ENCODE measurements around the gene RPS6KA5. TPM values are rescaled to one million over a fixed set of nuclear protein-coding genes. Genes with fewer than 3 reads are reported as not detected.

Gene RPS6KA5
- total and polyA plus RNA-seq, 8 donors = 1.6 to 25.0 (median 8.5) TPM

DNA sequence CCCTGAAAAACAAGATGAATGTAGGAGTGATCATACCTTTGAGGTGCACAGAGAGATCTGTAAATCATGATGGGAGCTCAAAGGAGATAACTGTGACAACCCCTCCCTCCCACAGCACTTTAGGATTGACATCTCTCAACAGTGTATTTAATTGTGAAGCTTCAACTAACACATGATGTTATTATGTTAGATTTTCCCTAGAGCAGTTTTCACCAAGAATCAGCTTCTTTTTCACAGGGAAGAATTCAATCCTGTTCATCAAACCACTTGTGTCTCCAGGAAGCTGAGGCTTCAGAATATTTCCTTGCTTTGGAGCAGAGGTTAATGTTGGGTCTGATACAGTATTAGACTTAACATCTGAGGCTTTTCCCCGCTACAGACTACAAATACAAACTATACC lies 11.8 kb downstream of the RPS6KA5 start:
- H3K4me3 ChIP-seq = no peak overlapping the region
- 86 to 100% (median 91%) methylated on average over 1 of the region's 1 CpG for WGBS, 5 donors
- DNase-seq = no peak
- H3K9me3 ChIP-seq = no peaks in the 10 kb centered on the region
- H3K27ac ChIP-seq = no peak overlapping the region
- no peak for TF ChIP-seq EP300 (IDR thresholded peaks at IDR 0.05)
- TF ChIP-seq, protein P1, sequence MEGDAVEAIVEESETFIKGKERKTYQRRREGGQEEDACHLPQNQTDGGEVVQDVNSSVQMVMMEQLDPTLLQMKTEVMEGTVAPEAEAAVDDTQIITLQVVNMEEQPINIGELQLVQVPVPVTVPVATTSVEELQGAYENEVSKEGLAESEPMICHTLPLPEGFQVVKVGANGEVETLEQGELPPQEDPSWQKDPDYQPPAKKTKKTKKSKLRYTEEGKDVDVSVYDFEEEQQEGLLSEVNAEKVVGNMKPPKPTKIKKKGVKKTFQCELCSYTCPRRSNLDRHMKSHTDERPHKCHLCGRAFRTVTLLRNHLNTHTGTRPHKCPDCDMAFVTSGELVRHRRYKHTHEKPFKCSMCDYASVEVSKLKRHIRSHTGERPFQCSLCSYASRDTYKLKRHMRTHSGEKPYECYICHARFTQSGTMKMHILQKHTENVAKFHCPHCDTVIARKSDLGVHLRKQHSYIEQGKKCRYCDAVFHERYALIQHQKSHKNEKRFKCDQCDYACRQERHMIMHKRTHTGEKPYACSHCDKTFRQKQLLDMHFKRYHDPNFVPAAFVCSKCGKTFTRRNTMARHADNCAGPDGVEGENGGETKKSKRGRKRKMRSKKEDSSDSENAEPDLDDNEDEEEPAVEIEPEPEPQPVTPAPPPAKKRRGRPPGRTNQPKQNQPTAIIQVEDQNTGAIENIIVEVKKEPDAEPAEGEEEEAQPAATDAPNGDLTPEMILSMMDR (IDR thresholded peaks at IDR 0.05) = no peak
- TF ChIP-seq POLR2AphosphoS5 (IDR thresholded peaks at IDR 0.05) = no peak
- no peak for TF ChIP-seq POLR2A (IDR thresholded peaks at IDR 0.05)
- no peaks in the 10 kb centered on the region for H3K27me3 ChIP-seq
- peaks cover 0 to 34% (median 14%) of the 10 kb centered on the region in 4 donors for H3K4me1 ChIP-seq
- intact Hi-C loops (cut with DNase I; ENCODE audit: low total_unique reads) = loop anchor here (10.0 kb wide), 1 partner anchor 134 kb away; no protein-coding TSS in a partner anchor
- H3K36me3 ChIP-seq = no peaks in the 10 kb centered on the region

DNA sequence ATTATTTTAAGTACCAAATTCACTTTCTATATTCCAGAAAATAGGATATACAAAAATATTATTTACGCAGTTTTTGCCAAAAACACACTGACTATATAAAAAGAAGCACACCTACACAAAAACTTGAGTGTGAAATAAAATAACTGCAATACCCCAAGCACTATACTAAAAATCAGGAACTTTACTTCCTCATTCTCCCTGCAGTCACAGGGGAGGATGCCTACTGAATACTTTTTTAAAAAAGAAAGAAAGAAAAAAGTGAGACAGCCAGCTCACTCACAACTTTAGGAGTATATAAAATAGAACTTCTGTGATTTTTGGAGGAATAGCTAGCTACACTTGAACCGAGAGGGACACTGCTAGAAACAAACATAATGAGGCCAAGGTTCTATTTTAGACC lies 12.2 kb downstream of the RPS6KA5 start:
- Histone ChIP-seq H3K9me3 (no peaks in the 10 kb centered on the region), H3K4me1 (peaks cover 0 to 34% (median 14%) of the 10 kb centered on the region in 4 donors), H3K27ac (no peak overlapping the region), H3K4me3 (no peak overlapping the region), H3K36me3 (no peaks in the 10 kb centered on the region), H3K27me3 (no peaks in the 10 kb centered on the region)
- TF ChIP-seq, protein P1 (IDR thresholded peaks at IDR 0.05) = no peak
- TF ChIP-seq EP300 (IDR thresholded peaks at IDR 0.05) = no peak
- TF ChIP-seq POLR2A (IDR thresholded peaks at IDR 0.05) = no peak
- TF ChIP-seq POLR2AphosphoS5 (IDR thresholded peaks at IDR 0.05) = no peak
- 80 to 99% (median 93%) methylated on average over 2 of the region's 2 CpGs for WGBS, 5 donors
- DNase-seq = no peak
- intact Hi-C loops (cut with DNase I; ENCODE audit: low total_unique reads) = loop anchor here (10.0 kb wide), 1 partner anchor 133 kb away; no protein-coding TSS in a partner anchor

DNA sequence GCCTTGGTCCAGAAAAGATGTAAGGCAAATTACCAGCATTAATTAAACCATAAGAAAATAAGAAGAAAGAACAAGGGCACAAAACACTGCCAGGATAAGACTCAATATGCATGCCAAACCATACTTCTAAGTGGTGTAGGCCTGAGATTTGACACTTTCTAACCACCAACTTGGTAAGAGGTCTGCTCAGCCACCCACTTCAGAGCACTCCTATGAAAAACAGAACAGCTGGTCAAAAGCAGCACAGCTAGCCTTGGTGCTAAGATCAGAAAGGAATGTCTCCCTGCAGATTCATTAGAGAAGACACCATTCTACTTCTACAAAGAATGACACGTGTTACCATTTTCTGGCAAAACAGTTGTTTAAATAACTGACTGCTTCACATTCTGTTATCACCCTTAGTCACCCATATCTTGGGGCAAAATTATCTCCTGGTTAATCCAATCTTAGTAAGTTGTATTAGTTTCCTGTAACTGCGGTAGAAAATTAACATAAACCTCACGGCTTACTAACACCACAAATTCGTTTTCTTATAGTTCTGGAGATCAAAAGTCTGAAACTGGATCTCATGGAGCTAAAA lies 13.2 kb downstream of the RPS6KA5 start:
- Histone ChIP-seq H3K27ac (no peak overlapping the region), H3K9me3 (no peaks in the 10 kb centered on the region), H3K27me3 (no peaks in the 10 kb centered on the region), H3K4me1 (peaks cover 0 to 38% (median 15%) of the 10 kb centered on the region in 4 donors), H3K4me3 (no peak overlapping the region), H3K36me3 (no peaks in the 10 kb centered on the region)
- no peak for TF ChIP-seq POLR2A (IDR thresholded peaks at IDR 0.05)
- WGBS, 5 donors = 47 to 70% (median 51%) methylated on average over 4 of the region's 4 CpGs
- no peak for DNase-seq
- intact Hi-C loops (cut with DNase I; ENCODE audit: low total_unique reads) = loop anchor here (10.0 kb wide), 1 partner anchor 132 kb away; no protein-coding TSS in a partner anchor

DNA sequence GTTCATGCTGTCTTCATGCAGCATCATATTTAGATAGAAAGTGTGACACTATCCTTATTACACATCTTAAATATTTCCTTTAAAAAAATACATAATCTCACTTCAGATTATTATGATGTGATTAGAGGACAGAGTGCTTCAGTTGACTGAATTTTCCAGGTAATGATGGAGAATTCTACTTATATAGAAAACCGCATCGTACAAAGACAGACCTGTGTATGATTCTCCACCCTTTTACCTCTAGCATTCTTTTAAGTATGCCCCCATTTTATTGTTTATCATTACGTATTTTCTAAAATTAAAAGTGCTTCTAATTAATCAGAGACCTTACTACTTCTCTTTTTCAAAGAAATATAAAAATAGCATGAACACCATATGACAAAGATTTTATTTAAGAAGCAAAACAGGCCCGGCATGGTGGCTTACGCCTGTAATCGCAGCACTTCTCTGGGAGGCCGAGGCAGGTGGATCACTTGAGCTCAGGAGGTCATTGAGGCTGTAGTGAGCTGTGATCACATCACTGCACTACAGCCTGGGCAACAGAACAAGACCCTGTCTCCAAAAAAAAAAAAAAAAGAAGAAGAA lies 13.9 kb downstream of the RPS6KA5 start:
- Histone ChIP-seq H3K27ac (no peak overlapping the region), H3K4me1 (peaks cover 0 to 43% (median 21%) of the 10 kb centered on the region in 4 donors), H3K27me3 (no peaks in the 10 kb centered on the region), H3K4me3 (no peak overlapping the region), H3K36me3 (no peaks in the 10 kb centered on the region), H3K9me3 (no peaks in the 10 kb centered on the region)
- intact Hi-C loops (cut with DNase I; ENCODE audit: low total_unique reads) = loop anchor here (10.0 kb wide), 1 partner anchor 132 kb away; no protein-coding TSS in a partner anchor
- no peak for DNase-seq
- WGBS, 5 donors = 81 to 92% (median 82%) methylated on average over 7 of the region's 7 CpGs
- TF ChIP-seq EP300 (IDR thresholded peaks at IDR 0.05) (no peak), POLR2A (IDR thresholded peaks at IDR 0.05) (no peak), POLR2AphosphoS5 (IDR thresholded peaks at IDR 0.05) (no peak)
- TF ChIP-seq, protein P1 (IDR thresholded peaks at IDR 0.05) = no peak

DNA sequence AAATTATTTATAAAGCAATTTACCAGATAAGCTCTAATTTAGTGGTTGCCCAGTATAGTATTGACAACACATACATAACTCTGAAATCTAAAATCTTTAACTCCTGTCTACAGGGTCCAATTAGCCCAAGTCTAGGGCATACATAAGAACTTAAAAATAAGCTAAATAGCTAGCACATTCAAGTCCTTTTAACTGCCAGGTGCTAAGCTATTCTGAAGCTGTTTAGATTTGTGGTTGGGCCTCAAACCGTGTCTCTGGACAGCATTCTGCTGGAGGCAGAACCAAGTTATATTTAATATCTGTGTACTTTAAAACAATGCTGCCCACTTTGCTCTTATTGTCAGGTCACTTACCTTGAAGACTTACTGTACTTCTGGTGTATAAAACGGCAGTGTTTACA lies 19.0 kb downstream of the RPS6KA5 start:
- no peak for TF ChIP-seq POLR2A (IDR thresholded peaks at IDR 0.05)
- TF ChIP-seq EP300 (IDR thresholded peaks at IDR 0.05) = no peak
- no peak for TF ChIP-seq POLR2AphosphoS5 (IDR thresholded peaks at IDR 0.05)
- TF ChIP-seq, protein P1 (IDR thresholded peaks at IDR 0.05) = no peak

More for the DNA sequence above, 19.0 kb downstream of the RPS6KA5 start:
- no peak for DNase-seq
- intact Hi-C loops (cut with DNase I; ENCODE audit: low total_unique reads) = loop anchor here (10.0 kb wide), 1 partner anchor 127 kb away; no protein-coding TSS in a partner anchor
- 16 to 29% (median 22%) methylated on average over 2 of the region's 2 CpGs for WGBS, 5 donors
- Histone ChIP-seq H3K27me3 (no peaks in the 10 kb centered on the region), H3K27ac (no peak overlapping the region), H3K4me3 (no peak overlapping the region), H3K36me3 (no peaks in the 10 kb centered on the region), H3K9me3 (no peaks in the 10 kb centered on the region), H3K4me1 (peaks cover 0 to 29% (median 15%) of the 10 kb centered on the region in 4 donors)

All from stomach (tissue), 9 donors.